ENCODE measurements around the gene SIRT1. TPM values are rescaled to one million over a fixed set of nuclear protein-coding genes. Genes with fewer than 3 reads are reported as not detected.

The SIRT1 gene
- total RNA-seq, 2 experiments from 2014 or later = 57.6 to 62.9 TPM

DNA sequence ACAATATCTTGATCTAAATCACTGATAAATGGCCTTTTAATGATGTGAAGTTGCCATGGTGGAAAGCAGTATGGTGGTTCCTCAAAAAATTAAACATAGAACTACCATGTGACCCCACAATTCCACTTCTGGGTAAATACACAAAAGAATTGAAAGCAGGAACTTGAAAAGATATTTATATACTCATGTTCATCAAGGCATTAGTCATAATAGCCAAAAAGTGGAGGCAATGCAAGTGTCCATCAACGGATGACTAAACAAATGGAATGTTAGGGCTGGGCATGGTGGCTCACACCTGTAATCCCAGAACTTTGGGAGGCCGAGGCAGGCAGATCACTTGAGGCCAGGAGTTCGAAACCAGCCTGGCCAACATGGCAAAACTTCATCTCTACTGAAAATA lies 44.5 kb upstream of the SIRT1 start:
- no peaks in the 10 kb centered on the region for H3K4me1 ChIP-seq (ENCODE audit: insufficient read depth, low read length)
- H3K27me3 Mint-ChIP-seq = no peaks in the 10 kb centered on the region
- TF ChIP-seq, protein P1, sequence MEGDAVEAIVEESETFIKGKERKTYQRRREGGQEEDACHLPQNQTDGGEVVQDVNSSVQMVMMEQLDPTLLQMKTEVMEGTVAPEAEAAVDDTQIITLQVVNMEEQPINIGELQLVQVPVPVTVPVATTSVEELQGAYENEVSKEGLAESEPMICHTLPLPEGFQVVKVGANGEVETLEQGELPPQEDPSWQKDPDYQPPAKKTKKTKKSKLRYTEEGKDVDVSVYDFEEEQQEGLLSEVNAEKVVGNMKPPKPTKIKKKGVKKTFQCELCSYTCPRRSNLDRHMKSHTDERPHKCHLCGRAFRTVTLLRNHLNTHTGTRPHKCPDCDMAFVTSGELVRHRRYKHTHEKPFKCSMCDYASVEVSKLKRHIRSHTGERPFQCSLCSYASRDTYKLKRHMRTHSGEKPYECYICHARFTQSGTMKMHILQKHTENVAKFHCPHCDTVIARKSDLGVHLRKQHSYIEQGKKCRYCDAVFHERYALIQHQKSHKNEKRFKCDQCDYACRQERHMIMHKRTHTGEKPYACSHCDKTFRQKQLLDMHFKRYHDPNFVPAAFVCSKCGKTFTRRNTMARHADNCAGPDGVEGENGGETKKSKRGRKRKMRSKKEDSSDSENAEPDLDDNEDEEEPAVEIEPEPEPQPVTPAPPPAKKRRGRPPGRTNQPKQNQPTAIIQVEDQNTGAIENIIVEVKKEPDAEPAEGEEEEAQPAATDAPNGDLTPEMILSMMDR (IDR thresholded peaks at IDR 0.05) = no peak
- H3K27ac ChIP-seq (ENCODE audit: low read depth in 1 of 2, low read length in 2 of 2) = no peak overlapping the region
- no peaks in the 10 kb centered on the region for H3K36me3 ChIP-seq (ENCODE audit: insufficient read depth, low read length)
- H3K4me3 ChIP-seq (ENCODE audit: low read length) = no peak overlapping the region
- no peaks in the 10 kb centered on the region for H3K27me3 ChIP-seq (ENCODE audit: control insufficient read depth in 1 of 2, insufficient read depth in 2 of 2, low read length in 2 of 2)
- ATAC-seq (ENCODE audit: poor library complexity) (no peak), DNase-seq (no peak)
- H3K4me1 Mint-ChIP-seq (ENCODE audit: low read depth) = peaks cover 6% of the 10 kb centered on the region
- no peak overlapping the region for H3K27ac Mint-ChIP-seq
- intact Hi-C loops (cut with DNase I, micrococcal nuclease) = no loop called here
- no peaks in the 10 kb centered on the region for H3K36me3 Mint-ChIP-seq (ENCODE audit: low read depth)
- CTCF ChIA-PET = no interaction called here
- H3K9me3 ChIP-seq (ENCODE audit: control insufficient read depth in 1 of 2, insufficient read depth in 1 of 2, low read length in 2 of 2) = peaks cover 0 to 5% of the 10 kb centered on the region in 2 experiments
- no peak overlapping the region for H3K4me3 Mint-ChIP-seq
- no peaks in the 10 kb centered on the region for H3K9me3 Mint-ChIP-seq
- POLR2A ChIA-PET = no interaction called here

DNA sequence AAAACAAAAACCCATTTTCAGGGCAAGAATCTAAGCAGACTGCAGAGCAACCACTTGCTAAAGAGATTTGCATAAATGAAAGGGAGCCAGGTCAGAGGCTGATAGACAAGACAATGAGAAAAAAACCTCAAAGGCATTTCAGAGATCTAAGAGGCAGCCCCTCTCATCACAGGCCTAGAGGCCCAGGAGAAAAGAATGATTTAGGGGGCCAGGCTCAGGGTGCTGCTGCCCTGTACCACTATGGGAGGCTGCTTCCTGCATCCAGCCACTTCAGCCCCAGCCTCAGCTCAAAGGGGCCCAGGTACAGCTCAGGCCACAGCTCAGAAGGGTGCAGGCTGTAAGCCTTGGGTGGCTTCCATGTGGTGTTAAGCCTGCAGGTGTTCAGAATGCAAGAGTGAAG lies 42.7 kb upstream of the SIRT1 start:
- Histone ChIP-seq H3K9me3 (ENCODE audit: control insufficient read depth in 1 of 2, insufficient read depth in 1 of 2, low read length in 2 of 2) (peaks cover 0 to 5% of the 10 kb centered on the region in 2 experiments), H3K4me1 (ENCODE audit: insufficient read depth, low read length) (no peaks in the 10 kb centered on the region), H3K27me3 (ENCODE audit: control insufficient read depth in 1 of 2, insufficient read depth in 2 of 2, low read length in 2 of 2) (no peaks in the 10 kb centered on the region), H3K4me3 (ENCODE audit: low read length) (no peak overlapping the region), H3K36me3 (ENCODE audit: insufficient read depth, low read length) (no peaks in the 10 kb centered on the region), H3K27ac (ENCODE audit: low read depth in 1 of 2, low read length in 2 of 2) (no peak overlapping the region)
- POLR2A ChIA-PET = no interaction called here
- peaks cover 6% of the 10 kb centered on the region for H3K4me1 Mint-ChIP-seq (ENCODE audit: low read depth)
- H3K27me3 Mint-ChIP-seq = no peaks in the 10 kb centered on the region
- H3K9me3 Mint-ChIP-seq = no peaks in the 10 kb centered on the region
- no peaks in the 10 kb centered on the region for H3K36me3 Mint-ChIP-seq (ENCODE audit: low read depth)
- ATAC-seq (ENCODE audit: poor library complexity) (no peak), DNase-seq (no peak)
- no peak overlapping the region for H3K27ac Mint-ChIP-seq
- no peak overlapping the region for H3K4me3 Mint-ChIP-seq
- intact Hi-C loops (cut with DNase I, micrococcal nuclease) = no loop called here
- CTCF ChIA-PET = no interaction called here
- TF ChIP-seq, protein P1 (IDR thresholded peaks at IDR 0.05) = no peak

DNA sequence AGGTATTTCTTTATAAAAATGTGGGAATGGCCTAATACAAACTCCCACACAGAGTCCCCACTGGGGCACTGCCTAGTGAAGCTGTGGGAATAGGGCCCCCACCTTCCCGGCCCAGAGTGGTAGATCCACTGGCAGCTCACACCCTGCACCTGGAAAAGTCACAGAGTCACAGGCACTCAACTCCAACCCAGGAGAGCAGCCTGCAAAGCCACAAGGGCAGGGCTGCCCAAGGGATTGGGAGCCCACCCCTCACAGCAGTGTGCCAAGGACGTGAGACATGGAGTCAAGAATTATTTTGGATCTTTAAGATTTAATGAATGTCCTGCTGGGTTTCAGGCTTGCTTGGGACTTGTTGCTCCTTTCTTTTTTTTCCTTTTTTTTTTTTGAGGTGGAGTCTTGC lies 41.2 kb upstream of the SIRT1 start:
- H3K4me1 ChIP-seq (ENCODE audit: insufficient read depth, low read length) = no peaks in the 10 kb centered on the region
- POLR2A ChIA-PET = no interaction called here
- no peaks in the 10 kb centered on the region for H3K9me3 Mint-ChIP-seq
- no peaks in the 10 kb centered on the region for H3K4me1 Mint-ChIP-seq (ENCODE audit: low read depth)
- no peak overlapping the region for H3K27ac Mint-ChIP-seq
- no peak overlapping the region for H3K27ac ChIP-seq (ENCODE audit: low read depth in 1 of 2, low read length in 2 of 2)
- no peaks in the 10 kb centered on the region for H3K27me3 ChIP-seq (ENCODE audit: control insufficient read depth in 1 of 2, insufficient read depth in 2 of 2, low read length in 2 of 2)
- no peaks in the 10 kb centered on the region for H3K27me3 Mint-ChIP-seq
- no peak overlapping the region for H3K4me3 Mint-ChIP-seq
- no peaks in the 10 kb centered on the region for H3K36me3 ChIP-seq (ENCODE audit: insufficient read depth, low read length)
- H3K4me3 ChIP-seq (ENCODE audit: low read length) = no peak overlapping the region
- ATAC-seq (ENCODE audit: poor library complexity) = no peak
- intact Hi-C loops (cut with DNase I, micrococcal nuclease) = no loop called here
- DNase-seq = no peak
- TF ChIP-seq, protein P1 (IDR thresholded peaks at IDR 0.05) = no peak
- H3K36me3 Mint-ChIP-seq (ENCODE audit: low read depth) = no peaks in the 10 kb centered on the region
- CTCF ChIA-PET = no interaction called here
- H3K9me3 ChIP-seq (ENCODE audit: control insufficient read depth in 1 of 2, insufficient read depth in 1 of 2, low read length in 2 of 2) = peaks cover 0 to 5% of the 10 kb centered on the region in 2 experiments
